ENCODE data around the gene PCDHA10. TPM values are rescaled to one million over a fixed set of nuclear protein-coding genes. Genes with fewer than 3 reads are reported as not detected.
"Not testable (repeated sequence)": the region's sequence is repeated elsewhere in the genome, so short reads cannot be mapped to it uniquely, and the experiment has no call there.

The PCDHA10 gene
- total and polyA plus RNA-seq, 3 donors from 2014 or later = 0.95 to 4.4 (median 3.3) TPM

GRCh38 chr5:140828362-140828737 is 27.3 kb upstream of the PCDHA10 start:
- Histone ChIP-seq H3K36me3 (ENCODE audit: low read depth, missing control alignments) (no peaks in the 10 kb centered on the region), H3K4me1 (no peaks in the 10 kb centered on the region), H3K27ac (no peak overlapping the region), H3K4me3 (peak overlapping the region in 1 of 2 donors; percentile 33), H3K9me3 (no peaks in the 10 kb centered on the region), H3K27me3 (no peaks in the 10 kb centered on the region)
- DNase-seq = no peak
- WGBS, 2 donors = 9 to 11% methylated on average over 17 to 18 of the region's 18 CpGs
- TF ChIP-seq, protein P1, sequence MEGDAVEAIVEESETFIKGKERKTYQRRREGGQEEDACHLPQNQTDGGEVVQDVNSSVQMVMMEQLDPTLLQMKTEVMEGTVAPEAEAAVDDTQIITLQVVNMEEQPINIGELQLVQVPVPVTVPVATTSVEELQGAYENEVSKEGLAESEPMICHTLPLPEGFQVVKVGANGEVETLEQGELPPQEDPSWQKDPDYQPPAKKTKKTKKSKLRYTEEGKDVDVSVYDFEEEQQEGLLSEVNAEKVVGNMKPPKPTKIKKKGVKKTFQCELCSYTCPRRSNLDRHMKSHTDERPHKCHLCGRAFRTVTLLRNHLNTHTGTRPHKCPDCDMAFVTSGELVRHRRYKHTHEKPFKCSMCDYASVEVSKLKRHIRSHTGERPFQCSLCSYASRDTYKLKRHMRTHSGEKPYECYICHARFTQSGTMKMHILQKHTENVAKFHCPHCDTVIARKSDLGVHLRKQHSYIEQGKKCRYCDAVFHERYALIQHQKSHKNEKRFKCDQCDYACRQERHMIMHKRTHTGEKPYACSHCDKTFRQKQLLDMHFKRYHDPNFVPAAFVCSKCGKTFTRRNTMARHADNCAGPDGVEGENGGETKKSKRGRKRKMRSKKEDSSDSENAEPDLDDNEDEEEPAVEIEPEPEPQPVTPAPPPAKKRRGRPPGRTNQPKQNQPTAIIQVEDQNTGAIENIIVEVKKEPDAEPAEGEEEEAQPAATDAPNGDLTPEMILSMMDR (IDR thresholded peaks at IDR 0.05) = no peak
- TF ChIP-seq POLR2A (IDR thresholded peaks at IDR 0.05) = no peak
- intact Hi-C loops (cut with DNase I; ENCODE audit: low total_unique reads) = no loop called here

GRCh38 chr5:140829511-140830501 is 25.9 kb upstream of the PCDHA10 start:
- not testable (repeated sequence) for H3K9me3 ChIP-seq

GRCh38 chr5:140833993-140834392 is 21.7 kb upstream of the PCDHA10 start, which contains the start of gene PCDHA7:
Gene PCDHA7 (plus strand): TSS chr5:140834269. CDS start chr5:140834384, 115 bp downstream.
- 2 to 9% methylated on average over 8 of the region's 8 CpGs for WGBS, 2 donors
- H3K27ac ChIP-seq = no peak within 1 kb of the TSS
- H3K4me1 ChIP-seq = no peaks in the 10 kb centered on the region
- DNase-seq = no peak
- H3K36me3 ChIP-seq (ENCODE audit: low read depth, missing control alignments) = no peaks in the 10 kb centered on the region
- H3K4me3 ChIP-seq = no peak within 1 kb of the TSS
- H3K9me3 ChIP-seq = no peaks in the 10 kb centered on the region
- H3K27me3 ChIP-seq = no peaks in the 10 kb centered on the region
- TF ChIP-seq, protein P1 (IDR thresholded peaks at IDR 0.05) = peak in 1 of 3 experiments; percentile 5
- no peak for TF ChIP-seq POLR2A (IDR thresholded peaks at IDR 0.05)
- intact Hi-C loops (cut with DNase I; ENCODE audit: low total_unique reads) = no loop called here

More at GRCh38 chr5:140829511-140830501, 25.9 kb upstream of the PCDHA10 start:
- 24 to 33% methylated on average over 23 to 98 of the region's 106 CpGs for WGBS, 2 donors
- H3K4me1 ChIP-seq; DNase-seq; H3K36me3 ChIP-seq (ENCODE audit: low read depth, missing control alignments); H3K27me3 ChIP-seq; H3K27ac ChIP-seq; intact Hi-C loops (cut with DNase I; ENCODE audit: low total_unique reads); H3K4me3 ChIP-seq: not testable (repeated sequence)

- H3K9me3 ChIP-seq; H3K4me1 ChIP-seq; H3K36me3 ChIP-seq (ENCODE audit: low read depth, missing control alignments); DNase-seq; intact Hi-C loops (cut with DNase I; ENCODE audit: low total_unique reads); H3K27ac ChIP-seq; H3K4me3 ChIP-seq; H3K27me3 ChIP-seq: not testable (repeated sequence)
- 10 to 18% methylated on average over 26 of the region's 38 CpGs for WGBS, 2 donors
Measured at GRCh38 chr5:140834439-140835008, 21.2 kb upstream of the PCDHA10 start.

DNA sequence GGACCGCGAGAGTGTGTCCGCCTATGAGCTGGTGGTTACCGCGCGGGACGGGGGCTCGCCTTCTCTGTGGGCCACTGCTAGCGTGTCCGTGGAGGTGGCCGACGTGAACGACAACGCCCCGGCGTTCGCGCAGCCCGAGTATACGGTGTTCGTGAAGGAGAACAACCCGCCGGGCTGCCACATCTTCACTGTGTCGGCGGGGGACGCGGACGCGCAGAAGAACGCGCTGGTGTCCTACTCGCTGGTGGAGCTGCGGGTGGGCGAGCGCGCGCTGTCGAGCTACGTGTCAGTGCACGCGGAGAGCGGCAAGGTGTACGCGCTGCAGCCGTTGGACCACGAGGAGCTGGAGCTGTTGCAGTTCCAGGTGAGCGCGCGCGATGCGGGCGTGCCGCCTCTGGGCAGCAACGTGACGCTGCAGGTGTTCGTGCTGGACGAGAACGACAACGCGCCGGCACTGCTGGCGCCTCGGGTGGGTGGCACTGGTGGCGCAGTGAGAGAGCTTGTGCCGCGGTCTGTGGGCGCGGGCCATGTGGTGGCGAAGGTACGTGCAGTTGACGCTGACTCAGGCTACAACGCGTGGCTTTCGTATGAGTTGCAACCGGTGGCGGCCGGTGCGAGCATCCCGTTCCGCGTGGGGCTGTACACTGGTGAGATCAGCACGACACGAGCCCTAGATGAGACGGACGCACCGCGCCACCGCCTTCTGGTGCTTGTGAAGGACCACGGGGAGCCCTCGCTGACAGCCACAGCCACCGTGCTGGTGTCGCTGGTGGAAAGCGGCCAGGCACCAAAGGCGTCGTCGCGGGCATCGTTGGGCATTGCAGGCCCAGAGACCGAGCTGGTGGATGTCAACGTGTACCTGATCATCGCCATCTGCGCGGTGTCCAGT is 19.8 kb upstream of the PCDHA10 start:
- DNase-seq = no peak
- Histone ChIP-seq H3K4me1 (no peaks in the 10 kb centered on the region), H3K9me3 (no peaks in the 10 kb centered on the region), H3K4me3 (peak overlapping the region in 1 of 2 donors; percentile 6), H3K27me3 (no peaks in the 10 kb centered on the region), H3K36me3 (ENCODE audit: low read depth, missing control alignments) (no peaks in the 10 kb centered on the region), H3K27ac (no peak overlapping the region)
- intact Hi-C loops (cut with DNase I; ENCODE audit: low total_unique reads) = no loop called here
- WGBS, 2 donors = 29 to 48% methylated on average over 34 to 92 of the region's 103 CpGs
- TF ChIP-seq, protein P1 (IDR thresholded peaks at IDR 0.05) = no peak
- TF ChIP-seq POLR2A (IDR thresholded peaks at IDR 0.05) = no peak

All from testis (tissue), 3 donors.